OCI-LY7 (cell line): Measurements from ENCODE around the gene NOX3.

Experiments used
- CTCF ChIP-seq: fragments of 200-600 bp; sonication (generic); conservative IDR thresholded peaks from 2 replicates; pipeline ENCODE4 v1.5.1; 2014; ENCODE audit warnings: mild to moderate bottlenecking, antibody characterized with exemption, low read length, moderate library complexity, mixed read lengths
- EZH2phosphoT487 ChIP-seq: fragments of 200-600 bp; sonication (generic); IDR thresholded peaks from 2 replicates; pipeline ENCODE4 v1.6.1; 2018; ENCODE audit warnings: low read depth, borderline replicate concordance, mild to moderate bottlenecking, mixed run types, antibody characterized with exemption, low read length, moderate library complexity, mixed read lengths

- TF ChIP-seq CTCF (no peak), EZH2phosphoT487 (no peak)
These were observed 18.5 kb downstream of the NOX3 start for GRCh38 chr6:155436981-155437749.
